ENCODE results near the gene LRRC3C. TPM values are rescaled to one million over a fixed set of nuclear protein-coding genes. Genes with fewer than 3 reads are reported as not detected.
"Not testable (repeated sequence)": the region's sequence is repeated elsewhere in the genome, so short reads cannot be mapped to it uniquely, and the experiment has no call there.

The LRRC3C gene
- polyA plus RNA-seq, 4 donors: not detected

DNA sequence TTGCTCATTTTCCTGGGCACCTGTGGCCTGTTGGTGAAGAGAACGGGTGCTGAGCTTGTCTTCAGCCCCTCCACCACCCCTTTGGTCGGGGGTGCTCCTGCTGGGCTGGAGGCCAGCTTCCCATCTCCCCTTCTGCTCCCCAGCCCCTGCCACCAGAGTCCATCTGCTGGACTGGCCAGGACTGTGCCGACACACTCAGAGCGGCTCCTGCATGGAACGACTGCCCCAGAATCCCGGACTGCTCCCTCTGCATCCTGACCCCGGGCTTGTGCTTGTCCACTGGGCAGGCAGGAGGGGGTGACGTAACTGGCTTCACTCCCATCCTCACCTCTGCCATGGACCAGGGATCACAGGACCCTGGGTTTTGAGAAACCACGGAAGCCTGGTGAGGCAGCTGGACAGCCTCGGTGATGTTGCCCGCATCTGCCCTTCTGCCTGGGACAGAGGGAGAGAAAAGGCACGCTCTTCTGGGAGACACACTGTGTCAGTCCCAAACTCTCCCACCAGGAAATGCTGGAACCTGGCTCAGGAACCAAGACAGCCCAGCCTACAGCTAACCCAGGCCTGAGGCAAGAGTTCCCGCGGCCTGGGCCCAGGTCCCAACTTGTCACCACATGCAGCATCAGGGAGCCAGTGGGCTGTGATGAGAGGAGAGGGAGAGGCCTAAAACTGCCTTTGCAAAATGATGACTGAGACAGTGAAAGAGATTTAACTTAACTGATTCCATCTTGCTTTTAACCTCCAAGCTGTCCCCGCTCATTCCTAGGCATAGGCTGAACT, 19.2 kb downstream of the LRRC3C start:
- no peak for DNase-seq (ENCODE audit: low read depth in 4 of 4, low spot score in 3 of 4)

DNA sequence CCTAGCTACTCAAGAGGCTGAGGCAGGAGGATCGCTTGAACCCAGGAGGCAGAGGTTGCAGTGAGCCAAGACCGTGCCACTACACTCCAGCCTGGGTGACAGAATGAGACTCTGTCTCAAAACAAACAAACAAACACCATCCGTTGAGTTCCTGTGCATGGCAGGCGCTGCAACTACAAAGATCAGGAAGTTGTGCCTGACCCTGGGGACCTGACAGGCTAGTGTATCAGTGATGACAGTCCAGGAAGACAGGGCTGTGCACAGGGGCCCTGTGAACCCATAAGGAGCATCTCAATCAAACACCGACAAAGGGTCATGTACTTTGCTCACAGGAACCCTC, 20.9 kb downstream of the LRRC3C start:
- not testable (repeated sequence) for DNase-seq (ENCODE audit: low read depth in 4 of 4, low spot score in 3 of 4)

DNA sequence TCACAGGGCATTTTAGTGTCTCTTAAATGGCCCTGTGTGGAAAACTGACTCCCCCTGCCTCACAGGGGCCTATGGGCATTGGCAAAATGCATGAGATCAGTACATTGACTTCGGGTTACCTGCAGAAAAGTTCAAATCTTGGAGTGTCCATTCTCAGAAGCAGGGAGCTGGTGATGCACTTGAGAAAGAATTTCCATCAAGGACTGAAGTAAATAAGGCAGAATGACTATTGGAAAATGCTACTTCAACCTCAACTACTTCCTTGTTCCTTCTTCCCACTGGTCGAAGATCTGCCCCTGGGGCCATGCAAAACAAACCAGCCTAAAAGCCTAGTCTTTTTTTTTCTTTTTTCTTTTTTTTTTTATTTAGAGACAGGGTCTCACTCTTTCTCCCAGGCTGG, 21.5 kb downstream of the LRRC3C start:
- DNase-seq (ENCODE audit: low read depth in 4 of 4, low spot score in 3 of 4): no peak

DNA sequence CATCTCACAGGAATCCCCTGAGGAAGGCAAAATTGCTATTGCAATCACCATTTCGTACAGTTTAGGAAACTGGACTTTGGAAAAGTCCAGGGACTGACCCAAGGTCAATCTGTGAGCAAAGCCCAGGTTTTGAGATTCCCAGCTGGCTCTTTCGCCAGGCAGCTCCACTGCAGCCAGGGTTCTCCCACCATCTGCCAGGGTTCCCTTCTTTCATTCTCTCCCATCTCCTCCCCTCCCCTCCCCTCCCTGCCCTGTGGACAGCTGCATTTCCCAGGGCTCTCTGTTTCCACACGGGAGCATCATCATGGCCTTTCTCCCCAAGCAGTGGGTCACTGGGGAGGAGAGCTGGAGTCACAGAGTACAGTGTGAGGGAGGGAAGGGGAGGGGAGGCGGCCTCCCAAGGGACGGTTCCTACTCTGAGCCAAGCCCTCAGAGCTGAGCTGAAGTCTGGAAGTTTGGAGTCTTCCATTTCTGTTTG, 23.4 kb downstream of the LRRC3C start:
- DNase-seq (ENCODE audit: low read depth in 4 of 4, low spot score in 3 of 4): no peak

DNA sequence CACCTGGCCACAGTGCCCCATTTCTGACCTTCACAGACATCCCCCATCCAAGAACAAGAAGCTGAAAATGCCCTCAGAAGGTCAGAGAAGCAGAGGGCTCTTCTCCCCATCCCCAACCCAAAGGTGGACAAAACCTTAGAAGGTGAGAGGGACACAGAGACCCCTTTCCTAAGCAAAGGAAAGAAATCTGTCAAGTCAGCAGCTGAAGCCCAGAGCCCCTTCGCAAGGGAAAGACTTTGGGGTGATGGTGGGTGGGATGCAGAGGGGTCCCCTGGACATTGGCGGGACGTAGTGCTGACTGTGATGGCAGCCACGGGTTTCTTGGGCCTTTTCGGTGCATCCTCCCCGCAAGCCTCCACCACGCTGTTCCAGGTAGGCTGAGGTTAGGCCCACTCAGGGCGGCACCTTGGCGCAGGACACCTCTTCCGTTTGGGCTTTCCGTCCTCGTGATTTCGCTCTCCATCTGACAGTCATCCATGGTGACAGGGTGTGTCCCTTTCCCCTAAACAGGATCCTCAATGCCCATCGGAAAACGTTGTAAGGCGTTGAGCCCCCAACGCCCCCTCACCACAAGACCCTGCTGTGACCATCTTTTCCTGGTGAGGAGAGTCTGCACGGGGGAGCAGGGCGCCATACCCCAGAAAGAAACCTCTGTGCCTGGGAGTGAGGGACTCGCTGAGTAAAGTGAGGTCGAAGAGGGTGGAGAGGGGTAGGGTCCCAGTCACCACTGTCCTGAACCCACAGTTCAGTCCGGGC, 24.6 kb downstream of the LRRC3C start:
- DNase-seq (ENCODE audit: low read depth in 4 of 4, low spot score in 3 of 4): no peak

DNA sequence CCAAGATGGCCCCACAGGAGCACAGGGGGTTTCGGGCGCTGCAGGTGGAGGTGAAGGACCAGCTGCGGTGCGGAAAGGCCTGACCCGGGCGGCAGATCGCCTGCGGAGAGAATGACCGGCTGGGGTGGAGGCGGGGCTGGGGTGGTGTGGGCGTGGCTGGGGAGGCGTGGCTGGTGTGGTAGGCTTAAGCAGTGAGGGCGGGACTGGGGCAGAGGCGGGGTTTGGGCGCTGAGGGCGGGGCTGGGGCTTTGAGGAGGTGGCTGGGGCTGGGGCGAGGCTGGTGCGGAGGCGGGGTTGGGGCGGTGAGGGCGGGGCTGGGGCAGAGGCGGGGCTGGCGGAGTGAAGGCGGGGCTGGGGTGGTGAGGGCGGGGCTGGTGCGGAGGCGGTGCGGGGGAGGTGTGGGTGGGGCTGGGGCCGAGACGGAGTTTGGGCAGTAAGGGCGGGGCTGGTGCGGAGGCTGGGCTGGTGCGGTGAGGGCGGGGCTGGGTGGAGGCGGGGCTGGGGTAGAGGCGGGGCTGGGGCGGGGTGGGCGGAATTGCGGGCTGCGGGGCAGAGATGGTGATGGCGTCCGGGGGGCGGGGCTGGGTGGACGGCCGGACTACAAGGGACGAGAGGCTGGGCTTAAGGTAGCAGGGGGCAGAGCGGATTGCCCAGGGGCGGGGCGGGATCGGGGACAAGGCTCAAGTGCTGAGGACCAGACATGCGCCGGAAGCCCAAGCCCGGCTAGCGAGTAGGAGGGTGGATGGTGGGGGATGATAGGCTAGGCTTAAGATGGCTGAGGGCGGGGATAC, 25.3 kb downstream of the LRRC3C start:
- peak; percentile 83 to 90 (median 88) for DNase-seq (ENCODE audit: low read depth in 4 of 4, low spot score in 3 of 4)

DNA sequence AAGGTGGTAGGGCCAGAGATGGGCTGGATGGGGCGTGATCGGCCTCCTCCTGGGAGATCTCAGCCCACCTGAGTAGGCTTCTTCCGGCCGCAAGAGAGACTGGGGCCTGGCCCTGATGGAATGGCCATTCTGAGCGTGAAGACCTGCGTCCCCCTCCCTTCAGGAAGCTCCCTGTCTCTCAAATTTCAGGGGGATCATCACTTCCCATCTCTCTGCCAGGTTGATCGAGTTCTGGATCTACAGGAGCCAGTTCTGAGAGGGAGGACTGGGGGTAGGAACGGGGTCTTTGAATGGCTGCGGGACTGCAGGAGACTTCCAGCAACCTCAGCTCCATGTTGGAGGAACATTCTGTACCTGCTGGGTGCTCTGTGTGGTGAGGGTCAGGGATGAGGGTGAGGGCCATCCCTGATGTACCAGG, 25.9 kb downstream of the LRRC3C start:
- DNase-seq (ENCODE audit: low read depth in 4 of 4, low spot score in 3 of 4): no peak

DNA sequence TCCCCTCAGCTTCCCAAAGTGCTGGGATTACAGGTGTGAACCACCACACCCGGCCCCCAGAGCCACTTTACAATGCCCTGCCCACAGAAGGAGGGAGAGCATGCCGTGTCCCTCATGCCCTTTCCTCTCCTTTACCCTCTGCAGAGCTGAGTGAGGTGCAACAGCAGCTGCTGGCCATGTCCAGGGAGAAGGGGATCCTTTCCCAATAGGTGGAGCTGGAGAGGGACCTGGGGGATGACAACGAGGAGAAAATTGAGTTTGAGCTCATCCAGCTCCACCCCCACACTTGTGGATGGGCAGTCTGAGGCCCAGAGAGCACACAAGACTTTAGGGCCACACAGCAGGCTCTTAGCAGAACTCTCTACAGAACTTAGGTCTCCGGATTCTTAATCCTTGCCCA, 27.3 kb downstream of the LRRC3C start:
- no peak for DNase-seq (ENCODE audit: low read depth in 4 of 4, low spot score in 3 of 4)

DNA sequence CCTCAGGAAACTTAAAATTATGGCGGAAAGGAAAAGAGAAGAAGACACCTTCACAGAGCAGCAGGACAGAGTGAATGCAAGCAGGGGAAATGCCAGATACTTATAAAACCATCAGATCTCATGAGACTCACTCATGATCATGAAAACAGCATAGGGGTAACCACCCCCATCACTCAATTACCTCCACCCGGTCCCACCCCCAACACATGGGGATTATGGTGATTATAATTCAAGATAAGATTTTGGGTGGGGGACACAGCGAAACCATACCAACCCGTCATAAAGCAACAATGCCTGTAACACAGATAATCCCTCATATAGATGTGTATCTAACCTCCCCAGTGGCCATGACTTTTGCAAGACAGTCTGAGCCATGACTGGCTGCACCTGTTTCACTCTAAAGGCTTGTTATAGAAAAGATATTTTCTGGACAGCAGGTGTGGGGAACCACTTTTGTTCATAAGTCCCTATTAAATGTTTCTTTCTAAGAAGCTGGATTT, 28.2 kb downstream of the LRRC3C start:
- DNase-seq (ENCODE audit: low read depth in 4 of 4, low spot score in 3 of 4): no peak

DNA sequence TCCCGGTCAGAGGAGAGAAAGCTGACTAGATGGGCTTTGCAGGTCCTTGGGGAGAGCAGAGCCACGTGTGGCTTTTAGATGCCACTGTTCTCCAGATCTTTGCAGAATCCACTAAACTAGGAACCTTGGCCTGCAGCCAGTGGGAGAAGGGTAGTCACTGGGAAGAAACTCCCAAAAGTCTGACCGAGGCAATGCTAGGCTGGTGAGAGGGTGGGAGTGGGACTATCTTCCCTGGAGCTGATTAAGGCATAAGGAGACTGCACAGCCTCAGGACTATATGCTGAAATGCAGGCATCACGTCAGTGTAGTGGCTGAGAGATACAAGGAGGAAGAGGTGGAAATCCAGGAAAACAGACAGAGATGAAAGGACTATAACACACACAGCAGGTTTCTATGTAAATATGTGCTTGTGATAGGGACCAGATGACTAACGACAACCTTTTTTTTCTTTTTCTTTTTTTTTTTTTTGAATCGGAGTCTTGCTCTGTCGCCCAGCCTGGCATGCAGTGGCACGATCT, 33.1 kb downstream of the LRRC3C start:
- no peak for DNase-seq (ENCODE audit: low read depth in 4 of 4, low spot score in 3 of 4)

DNA sequence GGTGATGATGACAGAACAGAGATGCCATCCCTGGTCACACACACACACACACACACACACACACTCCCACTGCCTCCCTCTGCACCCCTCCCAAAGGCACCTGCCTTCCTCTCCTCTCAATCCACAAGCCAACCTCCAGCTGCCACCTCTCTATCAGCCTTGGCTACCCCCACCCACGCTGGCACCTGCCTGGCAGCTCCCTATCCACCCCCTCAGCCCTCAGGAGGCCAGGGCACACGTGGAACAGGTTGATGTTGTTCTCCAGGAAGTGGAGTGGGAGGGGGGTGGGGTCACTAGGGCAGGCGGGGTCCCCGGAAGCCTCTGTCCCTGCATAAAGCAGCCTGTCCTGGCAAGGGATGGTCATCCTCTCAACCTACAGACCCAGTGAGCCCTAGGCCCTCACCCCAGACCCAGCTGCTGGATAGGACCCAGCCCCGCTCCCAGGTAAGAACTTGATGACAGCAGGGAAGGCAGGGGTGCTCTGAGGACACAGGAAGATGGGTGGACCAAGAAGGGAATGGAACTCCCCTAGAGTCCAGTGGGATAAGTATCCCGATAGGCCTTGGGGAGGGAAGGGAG, 35.2 kb downstream of the LRRC3C start, which contains the start of gene GSDMA:
Gene GSDMA, plus strand, starts transcription at position 363 of the 579 bp plus-strand sequence. CDS start 2,684 bp downstream, outside the sequence.
- DNase-seq (ENCODE audit: low read depth in 4 of 4, low spot score in 3 of 4): no peak

DNA sequence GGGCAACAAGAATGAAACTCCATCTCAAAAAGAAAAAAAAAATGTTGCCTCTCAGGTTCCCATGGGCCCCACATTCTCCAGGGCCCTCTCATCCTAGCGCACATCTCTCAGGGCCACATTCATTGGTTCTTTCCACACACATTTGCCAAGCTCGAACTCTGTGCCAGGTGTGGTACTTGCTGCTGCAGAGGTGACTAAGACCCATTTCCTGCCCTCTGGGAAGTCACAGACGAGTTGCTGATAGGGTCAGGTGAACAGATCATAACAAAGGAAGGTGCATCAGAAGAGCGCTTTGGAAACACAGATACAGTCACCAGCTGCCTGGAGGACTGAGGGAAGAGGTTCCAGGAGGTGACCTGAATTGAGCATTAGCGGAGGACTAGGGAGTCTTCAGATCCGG, 36.3 kb downstream of the LRRC3C start:
- no peak for DNase-seq (ENCODE audit: low read depth in 4 of 4, low spot score in 3 of 4)

DNA sequence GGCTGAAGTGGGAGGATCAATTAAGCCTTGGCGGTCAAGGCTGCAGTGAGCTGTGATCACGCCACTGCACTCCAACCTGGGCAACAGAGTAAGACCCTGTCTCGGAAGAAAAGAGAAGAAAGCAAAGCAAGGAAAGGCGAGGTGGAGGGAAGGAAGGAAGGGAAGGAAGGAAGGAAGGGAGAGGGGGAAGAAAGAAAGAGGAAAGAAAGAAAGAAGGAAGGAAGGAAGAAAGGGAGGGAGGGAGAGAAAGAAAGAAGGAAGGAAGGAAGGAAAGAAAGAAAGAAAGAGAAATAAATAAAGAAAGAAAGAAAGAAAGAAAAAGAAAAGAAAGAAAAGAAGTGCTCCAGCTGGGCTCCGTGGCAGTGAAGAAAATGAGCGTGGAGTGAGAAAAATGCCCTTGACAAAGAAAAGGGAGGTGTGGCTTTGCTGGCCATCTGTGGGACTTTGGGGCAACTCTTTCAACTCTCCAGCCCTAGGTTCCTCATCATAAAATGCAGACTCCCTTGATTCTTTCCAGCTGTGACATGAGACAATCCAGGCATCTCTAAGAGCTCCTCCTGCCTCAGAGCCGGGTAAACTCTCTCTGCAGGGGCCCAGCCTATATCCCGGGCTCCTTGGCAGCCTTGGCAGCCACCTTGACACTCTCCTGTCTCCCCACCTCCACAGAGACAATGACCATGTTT, 37.6 kb downstream of the LRRC3C start:
- no peak for DNase-seq (ENCODE audit: low read depth in 4 of 4, low spot score in 3 of 4)

DNA sequence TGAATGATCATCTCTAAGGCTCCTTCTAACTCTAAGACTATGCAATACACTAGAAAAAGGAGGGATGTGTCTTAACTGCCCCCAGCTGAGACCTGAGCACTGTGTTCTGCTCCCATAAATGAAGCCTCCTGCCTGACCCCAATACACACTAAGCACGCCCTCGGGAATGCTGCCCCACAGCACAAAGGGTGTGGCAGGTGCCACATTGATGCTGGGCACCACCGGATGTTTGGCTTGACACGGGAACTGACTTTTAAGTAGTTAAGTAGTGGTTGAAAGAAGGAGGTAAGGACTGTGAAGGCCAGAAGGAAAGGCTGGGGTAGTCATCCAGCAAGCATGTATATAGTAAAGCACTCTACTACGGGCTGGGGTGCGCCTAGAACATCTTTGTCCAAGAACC, 39.2 kb downstream of the LRRC3C start:
- DNase-seq (ENCODE audit: low read depth in 4 of 4, low spot score in 3 of 4): no peak

DNA sequence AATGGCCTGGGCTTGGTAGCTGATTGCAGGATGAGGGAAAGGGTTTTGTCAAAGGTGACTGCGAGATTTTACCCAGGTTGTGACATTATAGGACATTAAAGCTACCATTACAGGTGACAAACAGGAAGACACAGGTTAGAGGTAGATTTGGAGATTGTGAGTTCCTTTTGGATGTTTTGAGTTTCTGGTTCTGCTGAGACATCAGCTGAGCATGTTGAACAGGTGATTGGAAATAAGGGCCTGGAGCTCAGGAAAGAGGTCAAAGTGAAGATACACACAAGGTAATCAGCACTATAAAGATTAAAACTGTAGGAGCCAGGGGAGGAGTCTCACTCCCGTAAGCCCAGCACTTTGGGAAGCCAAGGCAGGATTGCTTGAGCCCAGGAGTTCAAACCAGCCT, 41.2 kb downstream of the LRRC3C start:
- DNase-seq (ENCODE audit: low read depth in 4 of 4, low spot score in 3 of 4): no peak

DNA sequence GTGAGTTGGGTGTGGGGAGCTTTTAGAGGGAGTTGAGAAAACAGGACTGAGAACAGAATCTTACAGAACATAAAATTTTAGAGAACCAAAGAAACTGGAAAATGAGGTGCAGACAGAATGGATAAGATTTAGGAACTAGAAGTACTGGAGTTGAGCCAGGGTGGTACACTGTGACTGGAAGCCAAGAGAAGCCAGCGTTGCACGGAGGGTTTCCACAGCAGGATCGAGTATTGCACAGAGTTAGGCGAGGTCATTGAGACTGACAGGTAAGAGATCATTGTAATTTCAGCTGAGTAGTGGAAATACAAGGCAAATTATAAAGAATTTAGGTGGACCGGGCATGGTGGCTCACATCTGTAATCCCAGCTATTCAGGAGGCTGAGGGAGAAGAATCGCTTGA, 41.8 kb downstream of the LRRC3C start:
- DNase-seq (ENCODE audit: low read depth in 4 of 4, low spot score in 3 of 4): no peak

DNA sequence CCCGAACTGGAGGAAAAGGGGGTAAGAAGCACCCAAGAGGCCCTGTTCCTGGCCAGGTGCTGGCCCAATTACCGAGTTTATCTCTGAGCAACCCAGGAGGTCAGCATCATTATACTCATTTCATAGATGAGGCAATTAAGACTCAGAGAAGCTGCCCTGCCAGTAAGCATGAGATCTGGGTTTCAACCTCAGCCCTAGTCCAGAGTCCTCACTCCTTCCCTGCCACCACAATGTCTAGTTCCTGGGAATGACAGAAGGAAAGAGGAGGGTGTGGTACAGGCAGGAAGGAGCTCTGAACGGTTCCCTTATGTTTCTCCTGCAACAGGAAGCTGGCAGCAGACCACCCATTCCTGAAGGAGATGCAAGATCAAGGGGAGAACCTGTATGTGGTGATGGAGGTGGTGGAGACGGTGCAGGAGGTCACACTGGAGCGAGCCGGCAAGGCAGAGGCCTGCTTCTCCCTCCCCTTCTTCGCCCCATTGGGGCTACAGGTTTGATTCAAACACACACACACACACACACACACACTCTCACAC, 42.7 kb downstream of the LRRC3C start:
- DNase-seq (ENCODE audit: low read depth in 4 of 4, low spot score in 3 of 4): no peak

DNA sequence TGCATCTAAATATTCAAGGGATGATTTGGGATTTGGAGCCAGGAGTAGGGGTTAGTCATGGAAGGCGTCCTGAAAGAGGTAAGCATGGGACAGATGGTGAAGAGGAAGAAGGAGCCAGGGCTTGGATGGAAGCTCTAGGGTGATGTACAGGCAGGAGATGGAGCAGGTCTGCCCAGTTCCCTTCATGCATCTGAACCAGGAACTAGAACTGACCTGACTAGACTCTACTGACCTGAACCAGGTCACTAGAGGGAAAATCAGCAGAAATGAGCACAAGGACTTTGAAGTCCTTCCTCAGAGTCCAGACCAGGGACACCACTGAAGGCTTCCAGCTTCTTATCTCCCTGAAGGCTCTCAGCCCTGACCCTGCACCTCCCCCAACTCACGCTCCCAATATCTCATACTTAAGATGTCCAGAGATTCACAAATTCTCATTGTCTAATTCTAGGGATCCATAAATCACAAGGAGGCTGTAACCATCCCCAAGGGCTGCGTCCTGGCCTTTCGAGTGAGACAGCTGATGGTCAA, 43.6 kb downstream of the LRRC3C start:
- DNase-seq (ENCODE audit: low read depth in 4 of 4, low spot score in 3 of 4): no peak

DNA sequence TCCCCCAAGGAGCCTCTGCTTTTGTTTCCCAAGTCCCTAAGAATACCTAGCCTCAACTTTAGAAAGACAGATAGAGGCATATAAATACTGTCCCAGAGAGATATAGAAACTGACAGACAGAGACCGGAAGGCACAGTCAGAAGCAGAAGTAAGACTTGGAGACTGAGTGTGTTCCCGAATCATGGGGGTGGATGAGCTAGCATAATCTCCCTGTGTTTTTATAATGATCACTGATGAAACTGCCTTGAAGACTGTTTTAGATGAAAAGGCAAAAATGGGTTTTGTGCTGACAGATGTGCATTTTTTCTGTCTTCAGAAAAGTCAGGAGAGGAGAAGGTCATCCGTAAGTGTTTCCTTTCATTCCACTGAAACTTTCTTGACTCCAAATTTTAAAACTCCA, 44.7 kb downstream of the LRRC3C start:
- no peak for DNase-seq (ENCODE audit: low read depth in 4 of 4, low spot score in 3 of 4)

Measured in left renal pelvis (tissue), 4 donors.